NCI-H2107 treated with DMSO at 0.1 percent for 48 hours (cell line): ENCODE measurements around the gene TK2.

ENCODE experiments used
- DNase-seq: peaks from one replicate; lab custom pipeline; 2025; ENCODE audit not compliant: unreplicated experiment; lab: John Stamatoyannopoulos, UW

Gene TK2

GRCh38 chr16:66547101-66547989 lies 2.6 kb downstream of the TK2 start:
- DNase-seq = peak; percentile 26

- DNase-seq = no peak
Measured at GRCh38 chr16:66544016-66544757, 5.7 kb downstream of the TK2 start.

- no peak for DNase-seq
Measured at GRCh38 chr16:66543541-66543940, 6.4 kb downstream of the TK2 start.

GRCh38 chr16:66542396-66542795 lies 7.5 kb downstream of the TK2 start:
- DNase-seq = no peak

- DNase-seq = no peak
Measured at GRCh38 chr16:66541388-66542355, 8.2 kb downstream of the TK2 start.

- peak; percentile 73 for DNase-seq
Measured at GRCh38 chr16:66539623-66540469, 10.1 kb downstream of the TK2 start.

- no peak for DNase-seq
Measured at GRCh38 chr16:66538910-66539309, 11.0 kb downstream of the TK2 start.

- DNase-seq = no peak
Measured at GRCh38 chr16:66537236-66537635, 12.7 kb downstream of the TK2 start.

GRCh38 chr16:66536525-66536924 lies 13.4 kb downstream of the TK2 start:
- DNase-seq = no peak

GRCh38 chr16:66534376-66534799 lies 15.5 kb downstream of the TK2 start:
- DNase-seq = no peak

GRCh38 chr16:66529475-66529874 lies 20.4 kb downstream of the TK2 start:
- DNase-seq = no peak

- DNase-seq = no peak
Measured at GRCh38 chr16:66528294-66528693, 21.6 kb downstream of the TK2 start.

GRCh38 chr16:66525396-66526180 lies 24.3 kb downstream of the TK2 start:
- DNase-seq = no peak

GRCh38 chr16:66524601-66525164 lies 25.2 kb downstream of the TK2 start:
- no peak for DNase-seq

GRCh38 chr16:66523861-66524354 lies 26.0 kb downstream of the TK2 start:
- DNase-seq = no peak

- no peak for DNase-seq
Measured at GRCh38 chr16:66522816-66523590, 26.9 kb downstream of the TK2 start.

GRCh38 chr16:66521951-66522771 lies 27.8 kb downstream of the TK2 start:
- no peak for DNase-seq
